ENCODE data around the gene SIDT2. TPM values are rescaled to one million over a fixed set of nuclear protein-coding genes. Genes with fewer than 3 reads are reported as not detected.

SIDT2 gene
- total and polyA plus RNA-seq, 2 of the 13 experiments (the other 11 are each of a cell fraction or from before 2014, with no cell fraction given) = 11.5 to 28.0 TPM

DNA sequence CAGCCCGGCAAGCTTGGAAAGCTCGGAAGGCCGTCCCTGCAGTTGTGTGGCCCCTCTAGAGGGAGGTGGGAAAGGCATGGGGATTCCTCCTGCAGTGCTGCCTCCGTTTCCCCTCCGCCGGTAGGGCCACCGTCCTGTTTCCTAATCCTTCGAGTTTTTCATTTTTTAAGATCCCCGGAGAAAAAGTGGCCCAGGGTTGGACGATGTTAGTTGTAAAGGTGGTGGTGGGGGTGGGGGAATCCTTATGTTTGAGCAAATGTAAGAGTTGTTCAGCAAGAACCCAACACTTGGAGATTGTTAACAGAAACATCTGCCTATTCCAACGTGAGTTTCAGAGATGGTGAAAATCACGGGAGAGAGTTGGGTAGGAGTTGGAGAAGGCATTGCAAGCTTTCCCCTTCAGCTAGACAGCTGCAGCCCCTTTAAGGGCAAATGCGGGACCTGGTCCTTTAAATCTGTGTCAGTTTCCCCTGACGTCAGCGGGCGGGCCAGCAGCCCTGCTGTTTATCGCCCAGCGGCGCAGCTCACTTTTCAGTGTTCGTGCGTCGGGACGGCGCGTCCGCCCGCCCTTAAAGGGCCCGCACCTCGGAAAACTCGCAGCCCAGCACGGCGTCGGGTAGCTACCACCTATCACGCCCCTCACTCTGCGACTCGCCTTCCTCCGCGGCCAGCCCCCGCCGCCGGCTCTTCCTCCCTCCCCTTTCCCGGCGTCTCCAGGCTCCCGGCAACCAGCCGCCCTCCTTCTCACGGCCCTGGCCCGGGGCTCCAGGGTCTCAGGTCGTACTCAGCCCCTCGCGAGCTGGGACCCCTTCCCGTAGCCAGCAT, at the start of gene SIDT2 (continued):
- TF ChIP-seq, protein P1, sequence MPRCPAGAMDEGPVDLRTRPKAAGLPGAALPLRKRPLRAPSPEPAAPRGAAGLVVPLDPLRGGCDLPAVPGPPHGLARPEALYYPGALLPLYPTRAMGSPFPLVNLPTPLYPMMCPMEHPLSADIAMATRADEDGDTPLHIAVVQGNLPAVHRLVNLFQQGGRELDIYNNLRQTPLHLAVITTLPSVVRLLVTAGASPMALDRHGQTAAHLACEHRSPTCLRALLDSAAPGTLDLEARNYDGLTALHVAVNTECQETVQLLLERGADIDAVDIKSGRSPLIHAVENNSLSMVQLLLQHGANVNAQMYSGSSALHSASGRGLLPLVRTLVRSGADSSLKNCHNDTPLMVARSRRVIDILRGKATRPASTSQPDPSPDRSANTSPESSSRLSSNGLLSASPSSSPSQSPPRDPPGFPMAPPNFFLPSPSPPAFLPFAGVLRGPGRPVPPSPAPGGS (CRISPR knock-in tag; IDR thresholded peaks at IDR 0.05) = no peak
- TF ChIP-seq MIER2 (CRISPR knock-in tag; IDR thresholded peaks at IDR 0.05) (no peak), SP140L (CRISPR knock-in tag; IDR thresholded peaks at IDR 0.05; ENCODE audit: borderline replicate concordance) (0 out of 2 replicates have a peak, but pooled peaks have one; percentile 24), ATF2 (CRISPR knock-in tag; IDR thresholded peaks at IDR 0.05) (peak; percentile 96), POLR2G (IDR thresholded peaks at IDR 0.05; ENCODE audit: low read depth, low read length) (peak; percentile 65), ZSCAN31 (CRISPR knock-in tag; IDR thresholded peaks at IDR 0.05; ENCODE audit: low read depth) (0 out of 2 replicates have a peak, but pooled peaks have one; percentile 67), MIER3 (CRISPR knock-in tag; IDR thresholded peaks at IDR 0.05; ENCODE audit: borderline replicate concordance) (no peak), MLLT10 (CRISPR knock-in tag; IDR thresholded peaks at IDR 0.05) (no peak), SRY (CRISPR knock-in tag; IDR thresholded peaks at IDR 0.05) (peak; percentile 36; the same call in 1 of the 2 replicates), TBX2 (CRISPR knock-in tag; IDR thresholded peaks at IDR 0.05; ENCODE audit: borderline replicate concordance) (peak; percentile 73), MTA1 (CRISPR knock-in tag; IDR thresholded peaks at IDR 0.05; ENCODE audit: borderline replicate concordance) (no peak), YY1 (IDR thresholded peaks at IDR 0.05; ENCODE audit: insufficient read depth, insufficient replicate concordance, low read depth, low read length) (peak; percentile 47), MEF2D (CRISPR knock-in tag; IDR thresholded peaks at IDR 0.05) (no peak), CREM (IDR thresholded peaks at IDR 0.05) (peak; percentile 87), CREM (CRISPR knock-in tag; IDR thresholded peaks at IDR 0.05) (no peak), ZNF777 (CRISPR knock-in tag; IDR thresholded peaks at IDR 0.05) (peak; percentile 93), TOE1 (CRISPR knock-in tag; IDR thresholded peaks at IDR 0.05) (no peak), CBX1 (IDR thresholded peaks at IDR 0.05; ENCODE audit: low read depth) (no peak), NR1H2 (CRISPR knock-in tag; IDR thresholded peaks at IDR 0.05; ENCODE audit: borderline replicate concordance, low read depth) (no peak), SAP130 (CRISPR knock-in tag; IDR thresholded peaks at IDR 0.05; ENCODE audit: low read depth) (peak; percentile 82)
- TF ChIP-seq, protein P2, sequence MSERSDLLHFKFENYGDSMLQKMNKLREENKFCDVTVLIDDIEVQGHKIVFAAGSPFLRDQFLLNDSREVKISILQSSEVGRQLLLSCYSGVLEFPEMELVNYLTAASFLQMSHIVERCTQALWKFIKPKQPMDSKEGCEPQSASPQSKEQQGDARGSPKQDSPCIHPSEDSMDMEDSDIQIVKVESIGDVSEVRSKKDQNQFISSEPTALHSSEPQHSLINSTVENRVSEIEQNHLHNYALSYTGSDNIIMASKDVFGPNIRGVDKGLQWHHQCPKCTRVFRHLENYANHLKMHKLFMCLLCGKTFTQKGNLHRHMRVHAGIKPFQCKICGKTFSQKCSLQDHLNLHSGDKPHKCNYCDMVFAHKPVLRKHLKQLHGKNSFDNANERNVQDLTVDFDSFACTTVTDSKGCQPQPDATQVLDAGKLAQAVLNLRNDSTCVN (CRISPR knock-in tag; IDR thresholded peaks at IDR 0.05; ENCODE audit: borderline replicate concordance) = no peak
- TF ChIP-seq, protein P3, sequence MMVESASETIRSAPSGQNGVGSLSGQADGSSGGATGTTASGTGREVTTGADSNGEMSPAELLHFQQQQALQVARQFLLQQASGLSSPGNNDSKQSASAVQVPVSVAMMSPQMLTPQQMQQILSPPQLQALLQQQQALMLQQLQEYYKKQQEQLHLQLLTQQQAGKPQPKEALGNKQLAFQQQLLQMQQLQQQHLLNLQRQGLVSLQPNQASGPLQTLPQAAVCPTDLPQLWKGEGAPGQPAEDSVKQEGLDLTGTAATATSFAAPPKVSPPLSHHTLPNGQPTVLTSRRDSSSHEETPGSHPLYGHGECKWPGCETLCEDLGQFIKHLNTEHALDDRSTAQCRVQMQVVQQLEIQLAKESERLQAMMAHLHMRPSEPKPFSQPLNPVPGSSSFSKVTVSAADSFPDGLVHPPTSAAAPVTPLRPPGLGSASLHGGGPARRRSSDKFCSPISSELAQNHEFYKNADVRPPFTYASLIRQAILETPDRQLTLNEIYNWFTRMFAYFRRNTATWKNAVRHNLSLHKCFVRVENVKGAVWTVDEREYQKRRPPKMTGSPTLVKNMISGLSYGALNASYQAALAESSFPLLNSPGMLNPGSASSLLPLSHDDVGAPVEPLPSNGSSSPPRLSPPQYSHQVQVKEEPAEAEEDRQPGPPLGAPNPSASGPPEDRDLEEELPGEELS (CRISPR knock-in tag; IDR thresholded peaks at IDR 0.05) = peak; percentile 57; the same call in 1 of the 2 replicates
- TF ChIP-seq, protein P4, sequence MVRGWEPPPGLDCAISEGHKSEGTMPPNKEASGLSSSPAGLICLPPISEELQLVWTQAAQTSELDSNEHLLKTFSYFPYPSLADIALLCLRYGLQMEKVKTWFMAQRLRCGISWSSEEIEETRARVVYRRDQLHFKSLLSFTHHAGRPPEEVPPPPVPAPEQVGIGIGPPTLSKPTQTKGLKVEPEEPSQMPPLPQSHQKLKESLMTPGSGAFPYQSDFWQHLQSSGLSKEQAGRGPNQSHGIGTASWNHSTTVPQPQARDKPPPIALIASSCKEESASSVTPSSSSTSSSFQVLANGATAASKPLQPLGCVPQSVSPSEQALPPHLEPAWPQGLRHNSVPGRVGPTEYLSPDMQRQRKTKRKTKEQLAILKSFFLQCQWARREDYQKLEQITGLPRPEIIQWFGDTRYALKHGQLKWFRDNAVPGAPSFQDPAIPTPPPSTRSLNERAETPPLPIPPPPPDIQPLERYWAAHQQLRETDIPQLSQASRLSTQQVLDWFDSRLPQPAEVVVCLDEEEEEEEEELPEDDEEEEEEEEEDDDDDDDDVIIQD (CRISPR knock-in tag; IDR thresholded peaks at IDR 0.05; ENCODE audit: low read depth) = peak; percentile 44; the same call in 1 of the 2 replicates

Measured in HepG2 (cell line).